HL-60 (cell line): ENCODE data around the gene CCDC97.

Experiments
- POLR2AphosphoS5 ChIP-seq: IDR thresholded peaks from 2 replicates; pipeline ENCODE4 v1.6.1; 2012; ENCODE audit warnings: low read depth
- TF ChIP-seq, protein P1 (sequence below): IDR thresholded peaks from one replicate; pipeline ENCODE4 v1.5.1; 2011; ENCODE audit warnings: low read length, control low read depth, inconsistent platforms; ENCODE audit not compliant: insufficient read depth

DNA sequence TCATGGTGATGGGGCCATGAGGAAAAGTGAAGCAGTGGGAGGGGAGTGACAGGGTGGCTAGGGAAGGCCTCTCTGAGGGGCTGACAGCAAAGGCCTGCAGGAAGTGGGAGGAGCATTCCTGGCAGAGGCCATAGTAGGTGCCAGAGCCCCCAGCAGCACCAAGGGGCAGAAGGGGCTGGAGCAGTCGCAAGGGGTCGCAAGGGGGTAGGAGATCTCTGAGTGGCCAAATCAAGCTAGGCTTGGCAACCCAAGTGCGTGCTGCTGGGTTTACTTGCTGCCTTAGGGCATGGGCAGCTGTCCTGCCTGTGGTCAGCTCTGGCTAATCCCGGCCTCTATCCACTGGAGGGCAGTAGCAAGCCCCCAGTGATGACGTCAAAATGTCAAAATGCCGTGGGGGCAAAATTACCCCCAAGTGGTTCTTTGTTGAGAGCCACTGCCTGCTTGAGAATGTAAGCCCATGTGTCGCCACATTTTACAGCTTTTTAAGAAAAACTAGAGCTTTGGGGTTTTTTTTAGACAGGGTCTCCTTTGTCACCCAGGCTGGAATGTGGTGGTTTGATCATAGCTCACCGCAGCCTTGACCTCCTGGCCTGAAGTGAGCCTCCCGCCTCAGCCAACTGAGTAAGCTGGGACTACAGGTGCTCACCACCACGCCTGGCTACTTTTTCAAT, 11.8 kb downstream of the CCDC97 start:
- TF ChIP-seq, protein P1, sequence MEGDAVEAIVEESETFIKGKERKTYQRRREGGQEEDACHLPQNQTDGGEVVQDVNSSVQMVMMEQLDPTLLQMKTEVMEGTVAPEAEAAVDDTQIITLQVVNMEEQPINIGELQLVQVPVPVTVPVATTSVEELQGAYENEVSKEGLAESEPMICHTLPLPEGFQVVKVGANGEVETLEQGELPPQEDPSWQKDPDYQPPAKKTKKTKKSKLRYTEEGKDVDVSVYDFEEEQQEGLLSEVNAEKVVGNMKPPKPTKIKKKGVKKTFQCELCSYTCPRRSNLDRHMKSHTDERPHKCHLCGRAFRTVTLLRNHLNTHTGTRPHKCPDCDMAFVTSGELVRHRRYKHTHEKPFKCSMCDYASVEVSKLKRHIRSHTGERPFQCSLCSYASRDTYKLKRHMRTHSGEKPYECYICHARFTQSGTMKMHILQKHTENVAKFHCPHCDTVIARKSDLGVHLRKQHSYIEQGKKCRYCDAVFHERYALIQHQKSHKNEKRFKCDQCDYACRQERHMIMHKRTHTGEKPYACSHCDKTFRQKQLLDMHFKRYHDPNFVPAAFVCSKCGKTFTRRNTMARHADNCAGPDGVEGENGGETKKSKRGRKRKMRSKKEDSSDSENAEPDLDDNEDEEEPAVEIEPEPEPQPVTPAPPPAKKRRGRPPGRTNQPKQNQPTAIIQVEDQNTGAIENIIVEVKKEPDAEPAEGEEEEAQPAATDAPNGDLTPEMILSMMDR = peak; percentile 35
- no peak; the same call in 1 of the 2 replicates for TF ChIP-seq POLR2AphosphoS5
